Endodermal cell (in vitro differentiated cells): Measurements from ENCODE around the gene OPCML. TPM values are rescaled to one million over a fixed set of nuclear protein-coding genes. Genes with fewer than 3 reads are reported as not detected.

Experiments used
- DNase-seq: peaks from one replicate; pipeline ENCODE4 v3.0.0-alpha.2; 2017
- H3K27ac ChIP-seq: 2 replicates; pipeline ENCODE4 v1.5.1; 2013; ENCODE audit warnings: mild to moderate bottlenecking, low read depth, low read length, moderate library complexity
- H3K27me3 ChIP-seq: 2 replicates; pipeline ENCODE4 v1.6.1; 2013; ENCODE audit warnings: mild to moderate bottlenecking, low read length, moderate library complexity; ENCODE audit not compliant: insufficient read depth, control insufficient read depth, poor library complexity, severe bottlenecking
- H3K36me3 ChIP-seq: 2 replicates; pipeline ENCODE4 v1.7.0; 2013; ENCODE audit warnings: mild to moderate bottlenecking, low read length, moderate library complexity; ENCODE audit not compliant: control insufficient read depth, insufficient read depth
- H3K4me1 ChIP-seq: one replicate; pipeline ENCODE4 v1.7.0; 2013; ENCODE audit warnings: low read length; ENCODE audit not compliant: control insufficient read depth, insufficient read depth
- H3K4me3 ChIP-seq: 2 replicates; pipeline ENCODE4 v1.5.1; 2013; ENCODE audit warnings: mild to moderate bottlenecking, low read length, moderate library complexity
- H3K9ac ChIP-seq: 2 replicates; pipeline ENCODE4 v1.6.1; 2013; ENCODE audit warnings: mild to moderate bottlenecking, low read length, moderate library complexity; ENCODE audit not compliant: poor library complexity, severe bottlenecking; ENCODE audit errors: extremely low read depth
- H3K9me3 ChIP-seq: 2 replicates; pipeline ENCODE4 v1.6.1; 2013; ENCODE audit warnings: mild to moderate bottlenecking, low read length, moderate library complexity; ENCODE audit not compliant: control insufficient read depth
- H3K27ac Mint-ChIP-seq: 2 replicates; pipeline ENCODE4 v1.8.0; 2020; ENCODE audit warnings: mixed read lengths
- H3K27me3 Mint-ChIP-seq: 2 replicates; pipeline ENCODE4 v1.8.0; 2021; ENCODE audit warnings: mild to moderate bottlenecking, mixed read lengths; ENCODE audit not compliant: insufficient read depth
- H3K36me3 Mint-ChIP-seq: 2 replicates; pipeline ENCODE4 v1.8.0; 2020; ENCODE audit warnings: low read depth, mixed read lengths
- H3K4me1 Mint-ChIP-seq: 2 replicates; pipeline ENCODE4 v1.8.0; 2020; ENCODE audit warnings: mixed read lengths
- H3K4me3 Mint-ChIP-seq: 2 replicates; pipeline ENCODE4 v1.8.0; 2020; ENCODE audit warnings: mild to moderate bottlenecking, moderate library complexity, mixed read lengths
- H3K9me3 Mint-ChIP-seq: 2 replicates; pipeline ENCODE4 v1.8.0; 2020; ENCODE audit warnings: mild to moderate bottlenecking, mixed read lengths
- WGBS, 2 experiments: methylation state at CpG; one replicate each; pipeline versions ENCODE4 v1.1.5 to v1.1.7; 2013; ENCODE audit warnings: missing lambda C conversion rate in 2 of 2, mixed read lengths in 1 of 2; ENCODE audit not compliant: insufficient coverage in 1 of 2, insufficient read length in 1 of 2; 5-methylcytosine and 5-hydroxymethylcytosine counted together
- total RNA-seq, 2 donors: library from RNA; stranded (reverse); fragmentation: NEBNext Ultra II Directional in 1 of 2; extraction: Animal tissue kit (Norgen Biotek cat#: 25700) in 1 of 2; gene quantifications; 2 replicates in 1 of 2; 3 replicates in 1 of 2; pipeline ENCODE4 v1.2.1, GENCODE V29; 2021
- TF ChIP-seq, protein P1 (sequence below): fragments of 200-600 bp; sonication (generic); conservative IDR thresholded peaks from 2 replicates; pipeline ENCODE4 v1.5.0; 2021; ENCODE audit warnings: antibody characterized with exemption, mild to moderate bottlenecking

The OPCML gene
- total RNA-seq, 2 donors from 2014 or later = 0.49 to 0.86 TPM

DNA sequence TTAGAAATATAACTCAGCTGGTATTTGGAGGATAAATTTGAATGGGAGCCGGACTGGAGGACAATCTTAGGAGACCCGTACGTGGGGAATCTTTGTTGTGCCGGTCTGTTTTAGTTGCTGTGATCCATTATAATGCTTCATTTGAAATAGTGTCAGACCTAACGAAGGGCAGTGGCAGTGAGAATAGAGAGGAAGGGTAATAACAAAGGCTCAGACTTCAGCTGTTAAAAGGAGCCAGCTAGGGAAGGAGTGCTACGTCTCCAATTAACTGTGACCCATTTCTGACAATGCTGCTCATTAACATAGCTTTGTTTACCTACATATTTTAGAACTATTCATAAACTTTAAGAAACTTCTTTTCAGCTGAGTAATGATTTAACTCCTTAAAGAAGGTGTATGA lies 246.9 kb downstream of the OPCML start:
- Mint-ChIP-seq H3K4me3 (no peak overlapping the region), H3K36me3 (no peaks in the 10 kb centered on the region), H3K4me1 (peaks cover 4% of the 10 kb centered on the region), H3K27me3 (no peaks in the 10 kb centered on the region), H3K27ac (no peak overlapping the region), H3K9me3 (no peaks in the 10 kb centered on the region)
- H3K9me3 ChIP-seq = no peaks in the 10 kb centered on the region
- no peak overlapping the region for H3K27ac ChIP-seq
- no peak overlapping the region for H3K4me3 ChIP-seq
- no peaks in the 10 kb centered on the region for H3K27me3 ChIP-seq
- TF ChIP-seq, protein P1, sequence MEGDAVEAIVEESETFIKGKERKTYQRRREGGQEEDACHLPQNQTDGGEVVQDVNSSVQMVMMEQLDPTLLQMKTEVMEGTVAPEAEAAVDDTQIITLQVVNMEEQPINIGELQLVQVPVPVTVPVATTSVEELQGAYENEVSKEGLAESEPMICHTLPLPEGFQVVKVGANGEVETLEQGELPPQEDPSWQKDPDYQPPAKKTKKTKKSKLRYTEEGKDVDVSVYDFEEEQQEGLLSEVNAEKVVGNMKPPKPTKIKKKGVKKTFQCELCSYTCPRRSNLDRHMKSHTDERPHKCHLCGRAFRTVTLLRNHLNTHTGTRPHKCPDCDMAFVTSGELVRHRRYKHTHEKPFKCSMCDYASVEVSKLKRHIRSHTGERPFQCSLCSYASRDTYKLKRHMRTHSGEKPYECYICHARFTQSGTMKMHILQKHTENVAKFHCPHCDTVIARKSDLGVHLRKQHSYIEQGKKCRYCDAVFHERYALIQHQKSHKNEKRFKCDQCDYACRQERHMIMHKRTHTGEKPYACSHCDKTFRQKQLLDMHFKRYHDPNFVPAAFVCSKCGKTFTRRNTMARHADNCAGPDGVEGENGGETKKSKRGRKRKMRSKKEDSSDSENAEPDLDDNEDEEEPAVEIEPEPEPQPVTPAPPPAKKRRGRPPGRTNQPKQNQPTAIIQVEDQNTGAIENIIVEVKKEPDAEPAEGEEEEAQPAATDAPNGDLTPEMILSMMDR = no peak
- no peak overlapping the region for H3K9ac ChIP-seq
- WGBS, 2 experiments = 72 to 79% methylated on average over 5 to 6 of the region's 6 CpGs
- H3K36me3 ChIP-seq = no peaks in the 10 kb centered on the region
- DNase-seq = no peak
- no peaks in the 10 kb centered on the region for H3K4me1 ChIP-seq

DNA sequence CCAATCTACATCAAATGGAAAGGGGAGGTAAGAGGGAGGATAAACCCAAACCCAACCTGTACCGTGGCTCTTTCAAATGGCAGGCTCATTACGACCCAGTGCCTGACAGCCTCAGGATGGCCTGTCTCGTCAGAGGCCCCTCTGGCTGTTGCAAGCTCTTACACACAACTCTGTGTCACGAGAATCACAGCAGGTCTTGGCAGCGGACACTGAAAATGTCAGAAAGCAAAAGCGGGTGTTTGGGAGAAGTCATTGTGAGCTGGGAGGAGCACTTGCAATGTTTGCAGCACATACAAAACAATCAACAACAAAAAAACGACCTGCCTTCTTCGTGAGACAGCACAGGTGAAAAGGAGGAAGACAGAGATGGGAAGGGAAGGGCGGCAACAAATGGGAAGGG lies 248.1 kb downstream of the OPCML start:
- Mint-ChIP-seq H3K27me3 (no peaks in the 10 kb centered on the region), H3K27ac (no peak overlapping the region), H3K9me3 (no peaks in the 10 kb centered on the region), H3K36me3 (no peaks in the 10 kb centered on the region), H3K4me3 (no peak overlapping the region), H3K4me1 (peaks cover 10% of the 10 kb centered on the region)
- Histone ChIP-seq H3K9me3 (no peaks in the 10 kb centered on the region), H3K36me3 (no peaks in the 10 kb centered on the region), H3K4me1 (no peaks in the 10 kb centered on the region), H3K4me3 (no peak overlapping the region), H3K27ac (no peak overlapping the region), H3K9ac (no peak overlapping the region), H3K27me3 (no peaks in the 10 kb centered on the region)
- TF ChIP-seq, protein P1 = no peak
- 80 to 84% methylated on average over 1 to 9 of the region's 9 CpGs for WGBS, 2 experiments
- DNase-seq = no peak

DNA sequence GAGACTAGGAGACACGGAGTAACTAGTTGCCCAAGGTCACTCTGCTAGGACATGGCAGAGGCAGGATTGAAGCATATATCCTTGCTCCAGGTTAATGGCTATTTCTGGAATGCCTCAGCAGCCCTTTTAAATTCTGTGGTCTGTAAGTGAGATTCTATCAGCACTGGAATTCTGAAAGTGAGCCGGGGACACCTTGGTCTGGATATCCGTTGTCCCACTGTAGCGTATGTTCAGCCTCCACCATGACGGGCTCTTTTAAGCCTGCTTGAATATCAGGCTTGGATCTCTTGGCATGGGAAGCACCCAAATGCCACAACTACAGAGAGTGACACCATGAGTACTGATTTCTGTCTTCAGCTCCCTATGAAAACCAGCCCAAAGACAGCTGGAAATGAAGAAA lies 254.4 kb downstream of the OPCML start:
- Mint-ChIP-seq H3K36me3 (no peaks in the 10 kb centered on the region), H3K4me3 (no peak overlapping the region), H3K27me3 (no peaks in the 10 kb centered on the region), H3K9me3 (no peaks in the 10 kb centered on the region), H3K4me1 (peaks cover 7% of the 10 kb centered on the region), H3K27ac (no peak overlapping the region)
- TF ChIP-seq, protein P1 = no peak
- no peaks in the 10 kb centered on the region for H3K4me1 ChIP-seq
- H3K4me3 ChIP-seq = no peak overlapping the region
- H3K9ac ChIP-seq = no peak overlapping the region
- no peak overlapping the region for H3K27ac ChIP-seq
- 92 to 95% methylated on average over 5 of the region's 5 CpGs for WGBS, 2 experiments
- H3K9me3 ChIP-seq = no peaks in the 10 kb centered on the region
- H3K36me3 ChIP-seq = no peaks in the 10 kb centered on the region
- no peak for DNase-seq
- H3K27me3 ChIP-seq = no peaks in the 10 kb centered on the region
